Measurements from ENCODE around the gene ARHGAP44.

DNA sequence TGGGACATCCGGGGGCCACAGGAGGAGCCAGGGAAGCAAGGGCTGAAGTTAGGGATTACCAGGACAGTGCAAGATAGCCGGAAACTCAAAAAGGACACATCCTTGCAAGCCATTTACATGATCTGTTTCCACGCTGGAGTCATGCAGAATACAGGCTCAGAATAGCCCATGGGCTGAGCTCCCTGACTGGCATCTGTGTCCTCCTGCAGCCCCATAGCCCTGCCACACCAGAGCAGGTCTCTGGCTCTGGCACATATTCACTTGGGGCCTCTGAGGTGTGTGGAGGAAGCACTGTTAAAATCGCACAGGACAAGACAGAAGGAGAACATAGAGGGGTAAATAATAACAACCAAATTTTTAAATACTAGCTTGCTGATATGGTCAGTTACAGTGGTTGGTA lies 162.7 kb downstream of the ARHGAP44 start:
- no peak for TF ChIP-seq SUZ12 (IDR thresholded peaks at IDR 0.05; ENCODE audit: extremely low read depth, insufficient read depth, insufficient read length)
- TF ChIP-seq YY1 (IDR thresholded peaks at IDR 0.05; ENCODE audit: insufficient read depth, insufficient read length), result no peak
- no peak for TF ChIP-seq ZNF274 (IDR thresholded peaks at IDR 0.05; ENCODE audit: low read depth, low read length)
